Fibroblast of skin of right quadriceps (primary cell): ENCODE data around the gene APBB1.

ENCODE experiments used
- DNase-seq: peaks from one replicate; pipeline ENCODE4 v3.0.0-alpha.2; 2013

The APBB1 gene

GRCh38 chr11:6419009-6419631 is at the start of gene APBB1:
Gene APBB1 (minus strand): TSS chr11:6419094. CDS start chr11:6411347, 7,747 bp downstream.
- DNase-seq = peak; percentile 54

- DNase-seq = no peak
These were observed 40.2 kb upstream of the APBB1 start for GRCh38 chr11:6459099-6459450.

DNA sequence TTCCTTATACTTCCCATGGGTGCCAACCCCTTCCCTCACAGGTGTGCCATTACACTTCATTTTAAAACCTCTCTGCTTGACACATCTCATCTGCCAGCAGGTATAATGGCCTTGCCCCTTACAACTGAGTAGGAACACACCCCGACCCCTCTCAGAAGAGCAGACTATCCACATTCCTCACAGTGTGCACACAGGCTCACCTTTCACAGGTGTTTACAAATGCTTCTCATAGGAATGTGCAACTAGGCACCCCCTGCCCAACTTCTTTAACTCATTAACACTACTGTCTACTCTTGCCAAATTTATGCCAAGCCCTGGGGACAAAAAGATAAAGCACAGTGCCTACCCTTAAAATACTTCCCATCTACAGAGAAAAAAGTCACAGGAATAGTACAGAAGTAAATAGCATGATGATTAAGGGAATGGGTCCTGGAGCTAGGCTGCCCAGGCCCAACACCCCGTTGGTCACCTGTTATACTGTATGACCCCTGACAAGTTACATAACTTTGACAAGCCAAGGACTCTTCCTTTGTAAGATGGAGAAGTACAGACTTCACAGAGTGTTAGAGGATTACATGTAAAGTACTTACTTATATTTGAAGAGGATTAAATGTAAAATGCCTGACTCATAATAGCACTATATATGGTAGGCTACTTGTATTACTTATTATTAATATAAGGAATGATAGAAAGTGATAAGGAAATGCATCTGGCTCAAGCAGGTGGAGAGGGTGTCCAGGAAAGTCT is 39.6 kb upstream of the APBB1 start:
- no peak for DNase-seq

GRCh38 chr11:6457581-6458320 is 38.9 kb upstream of the APBB1 start:
- no peak for DNase-seq

GRCh38 chr11:6456361-6457073 is 37.6 kb upstream of the APBB1 start:
- DNase-seq = no peak

- DNase-seq = no peak
These were observed 36.2 kb upstream of the APBB1 start for GRCh38 chr11:6455070-6455469.

DNA sequence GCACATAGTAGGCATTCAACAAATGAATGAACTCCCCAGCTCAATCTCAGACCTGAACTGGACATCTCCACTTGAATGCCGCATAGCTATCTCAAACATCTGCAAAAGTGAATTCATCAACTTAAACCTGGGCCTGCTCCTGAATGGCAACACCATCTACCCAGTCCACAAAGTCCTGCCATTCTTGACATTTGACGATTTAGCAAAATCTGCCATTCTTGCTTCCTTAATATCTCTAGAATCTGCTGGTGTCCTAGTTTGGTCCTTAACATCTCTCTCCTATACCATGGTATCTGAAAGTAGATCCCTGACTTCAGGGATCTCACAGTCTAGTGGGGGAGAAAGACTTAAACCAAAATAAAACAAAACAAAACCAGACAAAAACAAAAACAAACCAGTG is 34.3 kb upstream of the APBB1 start:
- DNase-seq = no peak

- DNase-seq = peak; percentile 33
These were observed 33.3 kb upstream of the APBB1 start for GRCh38 chr11:6452219-6452618.

DNA sequence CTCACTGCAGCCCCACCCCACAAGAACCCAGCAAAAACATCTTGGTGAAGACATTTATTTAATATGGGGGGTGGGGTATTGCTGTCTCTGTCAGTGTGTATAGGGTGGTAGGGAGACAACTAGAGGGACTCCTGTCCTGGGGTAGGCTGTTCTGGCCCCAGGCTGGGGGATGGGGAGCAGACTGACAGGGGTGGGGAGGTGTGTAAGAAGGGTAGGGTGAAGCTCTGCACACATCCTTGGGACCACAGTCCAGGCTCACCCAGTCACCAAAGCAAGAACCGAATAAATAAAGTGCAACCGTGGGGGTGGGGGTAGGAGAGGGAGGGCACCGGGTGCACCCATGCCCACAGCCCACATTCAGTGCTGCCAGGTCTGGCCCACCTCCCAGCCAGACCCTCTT is 29.7 kb upstream of the APBB1 start:
- no peak for DNase-seq

DNA sequence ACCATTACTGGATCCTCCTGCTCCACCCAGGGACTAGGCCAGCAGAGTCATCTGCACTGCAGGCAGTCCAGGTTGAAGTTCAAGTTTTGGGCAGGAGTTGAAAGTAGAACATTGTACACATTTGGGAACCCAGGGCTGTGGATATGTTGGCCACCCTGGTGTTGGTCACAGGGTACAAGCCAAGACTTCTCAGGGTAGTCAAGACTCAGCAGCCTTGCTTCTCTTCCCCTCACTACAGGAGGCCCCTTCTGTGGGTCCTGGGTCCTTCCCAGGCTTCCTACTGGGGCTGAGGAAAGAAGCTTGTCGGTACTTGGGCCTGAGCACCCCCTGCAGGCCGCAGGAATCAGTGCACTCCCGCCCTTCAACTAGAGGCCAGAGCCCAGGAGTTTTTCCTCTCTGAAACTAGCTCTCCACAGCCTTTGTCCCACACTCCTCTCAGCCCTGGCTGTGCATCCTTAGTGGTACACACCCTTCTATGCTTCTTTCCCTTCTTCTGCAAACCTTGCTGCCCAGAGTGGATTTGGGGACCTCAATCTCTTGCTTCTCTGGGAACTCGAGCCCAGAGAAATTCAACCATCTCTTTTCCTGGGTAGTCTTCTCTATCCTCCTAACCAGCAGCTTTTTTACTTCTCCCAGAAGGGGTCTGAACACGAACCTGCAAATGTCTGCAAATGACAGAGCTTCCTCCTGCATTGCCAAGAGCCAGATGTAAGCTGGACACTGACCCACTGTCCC is 24.5 kb upstream of the APBB1 start:
- DNase-seq = peak; percentile 48

- DNase-seq = no peak
These were observed 23.5 kb upstream of the APBB1 start for GRCh38 chr11:6442441-6442840.

GRCh38 chr11:6440906-6441358 is 22.0 kb upstream of the APBB1 start, which contains the start of gene HPX:
Gene HPX (minus strand): TSS chr11:6440987. CDS start chr11:6440963, 24 bp downstream.
- no peak for DNase-seq

GRCh38 chr11:6438979-6439571 is 20.2 kb upstream of the APBB1 start:
- peak; percentile 33 for DNase-seq

- no peak for DNase-seq
These were observed 19.1 kb upstream of the APBB1 start for GRCh38 chr11:6437993-6438392.

GRCh38 chr11:6437423-6437822 is 18.5 kb upstream of the APBB1 start:
- DNase-seq = no peak

GRCh38 chr11:6433998-6434660 is 15.2 kb upstream of the APBB1 start:
- no peak for DNase-seq

DNA sequence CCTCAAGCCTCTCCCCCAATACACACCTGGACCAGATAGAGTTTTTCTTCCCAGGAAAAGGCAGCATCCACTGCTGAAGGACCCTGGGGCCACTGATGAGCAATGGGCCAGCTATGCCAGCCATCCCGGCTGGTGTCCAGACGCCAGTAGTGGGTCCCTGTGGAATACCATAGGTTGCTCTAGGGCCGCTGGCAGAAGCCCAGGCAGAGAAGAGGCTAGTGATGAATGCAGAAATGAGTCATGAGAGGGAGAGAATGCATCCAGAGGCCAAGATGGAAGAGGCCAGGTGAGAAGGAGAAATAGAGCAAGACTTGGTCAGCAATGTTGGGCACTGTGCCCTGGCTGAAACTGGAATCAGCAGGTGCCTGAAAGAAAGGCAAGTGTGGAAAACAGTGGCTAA is 13.0 kb upstream of the APBB1 start:
- DNase-seq = peak; percentile 74

DNA sequence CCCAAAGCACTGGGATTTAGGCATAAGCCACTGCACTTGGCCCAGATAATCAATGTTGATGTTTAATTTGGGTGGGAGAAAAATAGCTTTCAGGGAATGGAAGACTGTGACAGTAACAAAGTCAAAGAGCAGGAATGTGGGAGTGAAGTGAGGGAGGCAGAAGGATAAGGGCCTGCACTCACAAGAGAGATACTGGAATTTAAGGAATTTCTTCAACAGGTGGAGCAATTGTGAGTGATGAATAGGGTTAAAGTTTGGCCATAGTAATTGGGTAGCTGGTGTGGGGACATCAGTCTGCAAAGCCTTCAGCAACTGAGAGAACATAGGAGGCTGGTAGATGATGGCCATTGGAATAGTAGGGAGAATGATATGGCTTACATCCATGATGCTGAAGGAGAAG is 8.6 kb upstream of the APBB1 start:
- DNase-seq = no peak

DNA sequence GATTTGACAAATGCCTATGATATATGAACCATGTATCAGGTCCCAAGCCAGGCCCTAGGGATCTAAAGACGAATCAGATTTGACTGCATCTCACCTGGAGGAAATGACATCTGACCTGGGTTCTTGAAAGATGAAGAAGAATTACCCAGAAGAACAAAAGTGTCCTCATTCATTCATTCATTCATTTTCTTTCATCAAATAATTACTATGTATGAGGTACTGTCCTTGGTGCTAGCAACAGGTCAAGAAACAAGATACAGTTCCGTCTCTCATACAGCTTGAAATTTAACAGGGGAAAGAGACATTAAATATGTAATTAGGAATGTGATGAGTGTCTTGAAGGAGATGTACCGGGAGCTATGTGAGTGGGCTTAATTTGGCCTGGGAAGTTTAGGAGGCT is 1.8 kb upstream of the APBB1 start:
- DNase-seq = no peak

DNA sequence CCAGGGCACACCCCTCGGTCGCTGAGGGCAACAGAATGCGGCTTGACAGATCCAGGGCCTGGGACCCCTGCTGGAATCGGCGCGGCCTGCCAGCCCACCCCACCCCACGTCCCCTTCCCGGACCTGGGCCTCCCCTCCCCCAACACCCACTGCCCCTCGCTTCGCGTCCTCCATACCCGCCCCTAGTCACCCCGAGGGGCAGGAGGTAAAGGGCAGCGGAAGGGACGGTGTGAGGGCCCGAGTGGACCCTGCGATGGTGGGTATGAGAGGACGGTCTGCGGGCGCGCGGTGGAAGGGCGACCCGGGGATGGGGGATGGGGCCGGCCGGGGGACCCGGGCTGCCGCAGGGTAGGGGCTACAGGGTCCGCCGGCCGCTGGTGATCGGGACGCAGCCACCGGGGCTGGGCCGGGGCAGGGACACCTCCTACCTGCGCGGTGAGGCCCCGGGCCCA is 311 bp downstream of the APBB1 start:
- no peak for DNase-seq

DNA sequence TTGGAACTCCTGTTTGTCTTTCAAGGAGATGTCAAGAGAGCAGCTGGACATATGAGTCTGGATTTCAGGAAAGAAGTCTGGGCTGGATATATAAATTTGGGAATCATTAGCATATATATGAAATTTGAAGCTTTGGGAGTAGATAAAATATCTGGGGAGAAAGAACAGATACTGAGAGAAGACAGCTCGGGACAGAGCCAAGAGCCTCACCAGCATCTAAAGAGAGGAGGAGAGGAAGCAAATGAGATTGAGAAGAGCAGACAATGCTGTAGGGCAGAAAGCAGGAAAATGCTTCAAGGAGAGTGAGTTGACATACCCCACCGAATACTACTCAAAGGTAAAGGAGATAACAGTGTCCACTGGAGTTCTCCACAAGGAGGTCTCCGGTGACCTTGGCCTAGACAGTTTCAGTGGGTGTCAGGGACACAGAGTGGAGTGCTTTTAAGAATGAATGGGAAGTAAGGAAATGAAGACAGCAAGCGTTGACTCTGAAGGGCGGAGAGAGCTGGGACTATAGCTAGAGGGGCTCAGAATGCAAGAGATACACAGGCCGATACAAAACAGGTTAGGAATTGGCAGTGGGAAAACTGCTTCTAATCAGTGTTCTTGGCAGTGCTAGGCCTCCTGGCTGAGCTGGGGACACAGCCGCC is 862 bp downstream of the APBB1 start:
- DNase-seq = no peak
